ENCODE measurements around the gene TPMT. TPM values are rescaled to one million over a fixed set of nuclear protein-coding genes. Genes with fewer than 3 reads are reported as not detected.

The TPMT gene
- total RNA-seq, 5 donors from 2014 or later (not counting 1 experiment from before 2014, with no cell fraction given), result 4.2 to 6.5 (median 5.5) TPM

DNA sequence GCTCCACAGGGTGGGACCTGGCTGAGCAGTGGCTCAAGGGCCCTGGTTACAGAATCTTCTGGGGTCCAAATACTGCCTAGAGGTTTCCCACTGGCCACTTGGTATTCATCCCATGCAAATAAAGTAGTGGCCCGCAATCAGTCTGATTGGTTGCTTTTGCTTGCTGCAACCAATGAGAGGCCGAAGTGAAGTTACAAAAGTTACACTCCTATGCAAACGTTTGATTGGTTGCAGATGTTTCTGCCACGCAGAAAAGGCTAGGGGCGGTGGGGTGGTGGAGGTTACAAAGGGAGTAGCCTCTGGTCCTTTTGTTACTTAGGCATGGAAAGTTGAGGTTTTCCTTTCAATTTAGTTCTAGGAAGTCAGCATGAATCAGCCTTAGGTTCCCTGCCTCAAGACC, 28.8 kb downstream of the TPMT start:
- Histone ChIP-seq H3K27ac (ENCODE audit: low read length) (no peak overlapping the region), H3K4me1 (ENCODE audit: control insufficient read depth in 1 of 2, extremely low read depth in 1 of 2, insufficient read depth in 2 of 2, low read length in 2 of 2) (peaks cover 0 to 16% of the 10 kb centered on the region in 2 experiments), H3K36me3 (ENCODE audit: control insufficient read depth in 2 of 2, extremely low read depth in 1 of 2, insufficient read depth in 1 of 2, low read length in 1 of 2) (no peaks in the 10 kb centered on the region), H3K4me3 (ENCODE audit: control insufficient read depth in 1 of 2, extremely low read depth in 1 of 2, low read length in 1 of 2) (no peak overlapping the region), H3K9me3 (no peaks in the 10 kb centered on the region), H3K27me3 (replicated peaks in 1 of 2; ENCODE audit: control insufficient read depth in 2 of 2, extremely low read depth in 1 of 2, insufficient read depth in 2 of 2, low read length in 1 of 2) (peaks cover 0 to 10% of the 10 kb centered on the region in 2 experiments)
- Mint-ChIP-seq H3K4me3 (no peak overlapping the region), H3K27ac (no peak overlapping the region), H3K9me3 (peaks cover 0 to 7% (median 0%) of the 10 kb centered on the region in 3 donors), H3K27me3 (peaks cover 4 to 5% of the 10 kb centered on the region in 2 donors), H3K36me3 (peaks cover 16% of the 10 kb centered on the region), H3K4me1 (peaks cover 8 to 13% (median 11%) of the 10 kb centered on the region in 3 donors)
- DNase-seq (no peak), ATAC-seq (replicated peaks in 1 of 4) (no peak)
- WGBS (ENCODE audit: insufficient coverage), result 55% methylated on average over 2 of the region's 5 CpGs
- POLR2A ChIA-PET, result no interaction called here
- CTCF ChIA-PET, result no interaction called here

DNA sequence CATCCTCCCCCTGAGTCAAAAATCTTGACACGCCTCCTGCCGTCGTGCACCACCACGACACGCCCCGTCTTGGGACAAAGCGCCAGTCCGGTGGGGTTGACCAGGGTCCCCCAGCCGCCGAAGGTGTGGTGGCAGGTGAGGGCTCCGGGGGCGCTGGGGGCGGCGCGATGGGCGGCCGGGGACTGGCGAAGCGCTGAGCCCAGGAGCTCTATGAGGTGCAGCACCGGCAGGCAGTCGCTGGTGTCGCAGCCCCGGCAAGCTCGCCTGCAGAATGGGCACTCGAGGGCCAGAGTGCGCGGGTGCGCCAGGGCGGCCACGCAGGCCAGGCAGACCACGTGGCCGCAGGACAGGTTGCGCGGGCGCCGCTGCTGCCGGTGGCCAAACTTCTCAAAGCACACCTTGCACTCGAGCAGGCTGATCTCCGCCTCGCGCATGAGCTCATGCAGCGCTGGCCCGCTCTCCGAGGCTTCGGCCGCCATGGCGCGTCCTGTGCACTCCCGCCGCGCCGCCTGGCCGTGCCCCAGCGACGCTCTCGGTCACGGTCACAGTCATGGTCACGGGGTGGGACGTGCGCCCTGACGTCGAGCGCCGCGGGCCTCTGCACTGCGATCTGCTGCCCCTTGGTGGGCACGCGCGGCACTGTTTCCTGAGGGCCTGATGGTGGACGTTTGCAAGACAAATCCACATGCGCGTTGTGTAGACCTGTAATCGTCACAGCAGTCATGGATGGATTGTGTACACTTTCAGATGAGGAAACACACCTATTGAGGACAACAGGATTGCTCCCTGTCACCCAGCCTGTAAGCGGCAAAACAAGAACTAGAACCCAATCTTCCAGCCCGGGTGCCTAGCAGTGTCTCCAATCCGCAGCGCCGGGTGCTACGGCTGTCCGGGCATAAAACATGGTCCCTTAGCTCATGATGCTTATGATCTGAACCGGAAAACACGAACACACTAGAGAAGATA, 32.5 kb downstream of the TPMT start, which contains the start of gene NHLRC1:
TSS of gene NHLRC1 (minus strand) at position 550 of the 966 bp plus-strand sequence. CDS start at position 479, 71 bp downstream.
- ChIA-PET POLR2A (interaction anchor here in 1 of 2 donors (0.6 kb wide), 1 partner anchor 32 kb away, joined by 3 read pairs; no protein-coding TSS in a partner anchor), CTCF (interaction anchor here (0.5 to 0.9 kb wide), 5 partner anchors 15 to 1940 kb away, joined by 3 to 4 read pairs (median 3); no protein-coding TSS in a partner anchor)
- H3K4me3 Mint-ChIP-seq, result peak within 1 kb of the TSS; percentile 73 to 87 (median 77)
- H3K4me3 ChIP-seq (ENCODE audit: control insufficient read depth in 1 of 2, extremely low read depth in 1 of 2, low read length in 1 of 2), result peak within 1 kb of the TSS; percentile 37 to 73
- H3K27ac ChIP-seq (ENCODE audit: low read length), result no peak within 1 kb of the TSS
- peaks cover 7 to 9% of the 10 kb centered on the region in 2 donors for H3K27me3 Mint-ChIP-seq
- peaks cover 8 to 14% (median 11%) of the 10 kb centered on the region in 3 donors for H3K4me1 Mint-ChIP-seq
- H3K36me3 Mint-ChIP-seq, result no peaks in the 10 kb centered on the region
- WGBS (ENCODE audit: insufficient coverage), result 18% methylated on average over 75 of the region's 82 CpGs
- no peaks in the 10 kb centered on the region for H3K9me3 ChIP-seq
- H3K9me3 Mint-ChIP-seq, result peaks cover 0 to 7% (median 0%) of the 10 kb centered on the region in 3 donors
- ATAC-seq (replicated peaks in 1 of 4), result peak; percentile 97 to 100 (median 98)
- H3K27me3 ChIP-seq (replicated peaks in 1 of 2; ENCODE audit: control insufficient read depth in 2 of 2, extremely low read depth in 1 of 2, insufficient read depth in 2 of 2, low read length in 1 of 2), result peaks cover 0 to 13% of the 10 kb centered on the region in 2 experiments
- peak; percentile 16 to 82 (median 65) for DNase-seq
- H3K4me1 ChIP-seq (ENCODE audit: control insufficient read depth in 1 of 2, extremely low read depth in 1 of 2, insufficient read depth in 2 of 2, low read length in 2 of 2), result peaks cover 0 to 16% of the 10 kb centered on the region in 2 experiments
- H3K36me3 ChIP-seq (ENCODE audit: control insufficient read depth in 2 of 2, extremely low read depth in 1 of 2, insufficient read depth in 1 of 2, low read length in 1 of 2), result no peaks in the 10 kb centered on the region
- H3K27ac Mint-ChIP-seq, result peak within 1 kb of the TSS in 1 of 2 donors; percentile 55

DNA sequence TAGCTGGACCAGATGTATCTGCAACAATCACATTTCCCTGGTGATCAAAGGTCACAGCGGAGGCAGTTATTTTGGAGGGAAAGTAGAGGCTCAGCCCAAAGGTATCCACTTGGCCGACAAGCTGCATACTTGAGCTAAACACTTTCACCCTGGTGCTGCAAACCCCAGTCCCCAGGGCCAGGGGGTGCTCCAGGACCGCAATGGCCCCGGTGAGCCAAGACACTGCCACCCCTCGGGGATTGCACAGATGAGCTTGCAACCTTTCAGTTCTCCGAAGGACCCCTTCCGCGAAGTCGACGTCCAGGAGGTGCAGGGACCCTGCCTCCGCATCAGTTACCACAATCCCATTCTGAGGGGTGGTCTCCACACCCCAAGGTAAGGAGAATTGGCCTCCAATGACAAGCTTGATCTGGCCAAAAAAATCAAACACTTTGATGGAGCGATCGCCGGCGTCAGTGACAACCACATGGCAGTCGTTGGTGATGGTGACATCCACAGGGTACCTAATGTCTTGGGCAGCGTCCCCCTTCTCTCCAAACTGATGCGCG, 33.2 kb downstream of the TPMT start:
- Histone ChIP-seq H3K27me3 (replicated peaks in 1 of 2; ENCODE audit: control insufficient read depth in 2 of 2, extremely low read depth in 1 of 2, insufficient read depth in 2 of 2, low read length in 1 of 2) (peaks cover 0 to 13% of the 10 kb centered on the region in 2 experiments), H3K27ac (ENCODE audit: low read length) (no peak overlapping the region), H3K36me3 (ENCODE audit: control insufficient read depth in 2 of 2, extremely low read depth in 1 of 2, insufficient read depth in 1 of 2, low read length in 1 of 2) (no peaks in the 10 kb centered on the region), H3K4me1 (ENCODE audit: control insufficient read depth in 1 of 2, extremely low read depth in 1 of 2, insufficient read depth in 2 of 2, low read length in 2 of 2) (peaks cover 0 to 16% of the 10 kb centered on the region in 2 experiments), H3K9me3 (no peaks in the 10 kb centered on the region), H3K4me3 (ENCODE audit: control insufficient read depth in 1 of 2, extremely low read depth in 1 of 2, low read length in 1 of 2) (peak overlapping the region in 1 of 2 donors; percentile 37)
- ChIA-PET POLR2A (interaction anchor here in 1 of 2 donors (0.6 kb wide), 1 partner anchor 31 kb away, joined by 3 read pairs; no protein-coding TSS in a partner anchor), CTCF (interaction anchor here (0.5 to 0.7 kb wide), 3 partner anchors 14 to 306 kb away, joined by 3 to 4 read pairs (median 3); no protein-coding TSS in a partner anchor)
- peak overlapping the region; percentile 73 to 87 (median 77) for H3K4me3 Mint-ChIP-seq
- peaks cover 8 to 14% (median 11%) of the 10 kb centered on the region in 3 donors for H3K4me1 Mint-ChIP-seq
- peaks cover 7 to 9% of the 10 kb centered on the region in 2 donors for H3K27me3 Mint-ChIP-seq
- 86% methylated on average over 10 of the region's 19 CpGs for WGBS (ENCODE audit: insufficient coverage)
- DNase-seq, result no peak
- H3K36me3 Mint-ChIP-seq, result no peaks in the 10 kb centered on the region
- ATAC-seq (replicated peaks in 1 of 4), result no peak
- peak overlapping the region in 1 of 2 donors; percentile 29 for H3K27ac Mint-ChIP-seq
- H3K9me3 Mint-ChIP-seq, result peaks cover 0 to 7% (median 0%) of the 10 kb centered on the region in 3 donors

DNA sequence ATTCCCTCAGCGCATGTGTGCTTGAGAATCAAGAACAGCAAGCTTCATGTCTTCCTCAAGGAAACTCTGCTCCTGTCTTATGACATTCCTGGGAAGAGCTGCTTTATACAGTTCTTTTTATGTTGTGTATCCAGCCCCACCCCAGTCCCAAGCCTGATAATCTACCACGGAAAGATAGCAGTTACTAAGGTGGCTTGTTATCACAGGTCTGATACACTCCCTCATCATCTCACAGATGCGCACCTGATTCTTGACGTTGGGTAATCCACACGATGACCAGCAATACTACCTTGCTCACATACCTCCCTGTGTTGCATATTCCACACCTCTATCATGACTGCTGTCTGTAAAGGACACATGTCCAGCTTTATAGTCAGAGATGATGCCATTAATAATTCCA, 35.6 kb downstream of the TPMT start:
- no peaks in the 10 kb centered on the region for H3K36me3 Mint-ChIP-seq
- no peak overlapping the region for H3K4me3 Mint-ChIP-seq
- 90% methylated on average over 5 of the region's 5 CpGs for WGBS (ENCODE audit: insufficient coverage)
- CTCF ChIA-PET, result interaction anchor here in 1 of 2 donors (0.6 kb wide), 1 partner anchor 1347 kb away, joined by 4 read pairs; no protein-coding TSS in a partner anchor
- H3K27me3 Mint-ChIP-seq, result peaks cover 8 to 14% of the 10 kb centered on the region in 2 donors
- peaks cover 15 to 25% (median 19%) of the 10 kb centered on the region in 3 donors for H3K4me1 Mint-ChIP-seq
- Histone ChIP-seq H3K4me3 (ENCODE audit: control insufficient read depth in 1 of 2, extremely low read depth in 1 of 2, low read length in 1 of 2) (no peak overlapping the region), H3K4me1 (ENCODE audit: control insufficient read depth in 1 of 2, extremely low read depth in 1 of 2, insufficient read depth in 2 of 2, low read length in 2 of 2) (peaks cover 0 to 16% of the 10 kb centered on the region in 2 experiments), H3K27ac (ENCODE audit: low read length) (no peak overlapping the region), H3K36me3 (ENCODE audit: control insufficient read depth in 2 of 2, extremely low read depth in 1 of 2, insufficient read depth in 1 of 2, low read length in 1 of 2) (no peaks in the 10 kb centered on the region), H3K9me3 (no peaks in the 10 kb centered on the region), H3K27me3 (replicated peaks in 1 of 2; ENCODE audit: control insufficient read depth in 2 of 2, extremely low read depth in 1 of 2, insufficient read depth in 2 of 2, low read length in 1 of 2) (peaks cover 0 to 10% of the 10 kb centered on the region in 2 experiments)
- peaks cover 0 to 7% (median 0%) of the 10 kb centered on the region in 3 donors for H3K9me3 Mint-ChIP-seq
- ATAC-seq (replicated peaks in 1 of 4) (no peak), DNase-seq (no peak)
- POLR2A ChIA-PET, result no interaction called here
- no peak overlapping the region for H3K27ac Mint-ChIP-seq

DNA sequence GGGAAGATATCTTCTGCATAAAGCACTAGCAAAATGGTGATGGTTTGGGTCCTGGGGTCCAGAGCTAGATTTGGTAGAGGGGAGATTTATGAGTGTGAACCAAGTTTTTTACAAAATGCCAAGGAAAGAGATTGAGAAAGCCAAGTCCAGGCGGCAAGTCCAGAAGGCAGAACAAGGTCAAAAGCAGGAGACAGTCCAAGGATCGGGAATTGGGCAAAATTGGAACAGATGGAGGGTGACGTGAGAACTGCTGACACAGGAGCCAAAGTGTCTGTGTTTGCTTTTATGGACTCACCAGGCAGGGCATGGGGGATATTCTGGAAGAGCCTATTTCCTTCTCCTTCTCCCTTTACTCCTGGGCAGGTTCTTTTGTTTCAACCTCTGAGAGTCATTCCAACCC, 36.5 kb downstream of the TPMT start:
- WGBS (ENCODE audit: insufficient coverage), result 92% methylated on average over 3 of the region's 3 CpGs
- peaks cover 0 to 10% of the 10 kb centered on the region in 2 experiments for H3K27me3 ChIP-seq (replicated peaks in 1 of 2; ENCODE audit: control insufficient read depth in 2 of 2, extremely low read depth in 1 of 2, insufficient read depth in 2 of 2, low read length in 1 of 2)
- H3K9me3 ChIP-seq, result no peaks in the 10 kb centered on the region
- Mint-ChIP-seq H3K36me3 (no peaks in the 10 kb centered on the region), H3K9me3 (peaks cover 0 to 7% (median 0%) of the 10 kb centered on the region in 3 donors), H3K4me1 (peaks cover 15 to 25% (median 19%) of the 10 kb centered on the region in 3 donors), H3K27me3 (peaks cover 12 to 18% of the 10 kb centered on the region in 2 donors), H3K4me3 (no peak overlapping the region), H3K27ac (no peak overlapping the region)
- peaks cover 0 to 16% of the 10 kb centered on the region in 2 experiments for H3K4me1 ChIP-seq (ENCODE audit: control insufficient read depth in 1 of 2, extremely low read depth in 1 of 2, insufficient read depth in 2 of 2, low read length in 2 of 2)
- POLR2A ChIA-PET, result no interaction called here
- CTCF ChIA-PET, result interaction anchor here (0.6 to 1.0 kb wide), 4 partner anchors 9 to 1346 kb away, joined by 3 to 4 read pairs (median 4); no protein-coding TSS in a partner anchor
- no peak overlapping the region for H3K27ac ChIP-seq (ENCODE audit: low read length)
- DNase-seq, result no peak
- no peaks in the 10 kb centered on the region for H3K36me3 ChIP-seq (ENCODE audit: control insufficient read depth in 2 of 2, extremely low read depth in 1 of 2, insufficient read depth in 1 of 2, low read length in 1 of 2)
- ATAC-seq (replicated peaks in 1 of 4), result no peak
- no peak overlapping the region for H3K4me3 ChIP-seq (ENCODE audit: control insufficient read depth in 1 of 2, extremely low read depth in 1 of 2, low read length in 1 of 2)

DNA sequence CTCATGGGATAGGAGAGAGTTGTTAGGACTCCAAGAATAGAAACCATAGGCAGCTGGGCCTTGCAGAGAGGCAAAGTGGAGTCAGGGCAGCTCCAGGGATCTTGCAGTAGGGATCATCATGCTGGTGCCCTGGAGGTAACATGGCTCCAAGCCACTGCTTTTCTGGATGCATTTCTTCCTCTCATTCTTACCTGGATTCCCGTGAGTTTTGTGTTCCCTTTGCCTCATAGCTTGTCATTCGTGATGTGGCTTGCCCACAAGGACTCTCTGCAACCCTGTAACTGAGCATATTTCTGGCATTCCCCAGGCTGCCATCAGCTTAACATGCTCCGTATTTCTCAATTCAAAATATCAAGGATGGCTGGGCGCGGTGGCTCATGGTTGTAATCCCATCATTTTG, 37.7 kb downstream of the TPMT start:
- H3K27me3 ChIP-seq (replicated peaks in 1 of 2; ENCODE audit: control insufficient read depth in 2 of 2, extremely low read depth in 1 of 2, insufficient read depth in 2 of 2, low read length in 1 of 2), result peaks cover 0 to 10% of the 10 kb centered on the region in 2 experiments
- H3K9me3 Mint-ChIP-seq, result no peaks in the 10 kb centered on the region
- H3K4me3 ChIP-seq (ENCODE audit: control insufficient read depth in 1 of 2, extremely low read depth in 1 of 2, low read length in 1 of 2), result no peak overlapping the region
- no peak overlapping the region for H3K27ac ChIP-seq (ENCODE audit: low read length)
- no peak overlapping the region for H3K4me3 Mint-ChIP-seq
- DNase-seq, result no peak
- 93% methylated on average over 5 of the region's 5 CpGs for WGBS (ENCODE audit: insufficient coverage)
- ChIA-PET CTCF (no interaction called here), POLR2A (no interaction called here)
- H3K36me3 ChIP-seq (ENCODE audit: control insufficient read depth in 2 of 2, extremely low read depth in 1 of 2, insufficient read depth in 1 of 2, low read length in 1 of 2), result no peaks in the 10 kb centered on the region
- peaks cover 6 to 18% (median 12%) of the 10 kb centered on the region in 3 donors for H3K4me1 Mint-ChIP-seq
- H3K9me3 ChIP-seq, result no peaks in the 10 kb centered on the region
- H3K4me1 ChIP-seq (ENCODE audit: control insufficient read depth in 1 of 2, extremely low read depth in 1 of 2, insufficient read depth in 2 of 2, low read length in 2 of 2), result peaks cover 0 to 9% of the 10 kb centered on the region in 2 experiments
- peaks cover 8 to 22% of the 10 kb centered on the region in 2 donors for H3K27me3 Mint-ChIP-seq
- H3K27ac Mint-ChIP-seq, result no peak overlapping the region
- ATAC-seq (replicated peaks in 1 of 4), result no peak
- H3K36me3 Mint-ChIP-seq, result no peaks in the 10 kb centered on the region
